VCaP (cell line): ENCODE data around the gene PARP1.
A peak's percentile ranks its signal among the peaks of the same experiment; 100 is the strongest.

Experiments
- H3K27ac ChIP-seq: fragments of 450-650 bp; 2 replicates; pipeline ENCODE4 v1.5.1; 2017
- TF ChIP-seq, protein P1 (sequence below): fragments of 450-650 bp; conservative IDR thresholded peaks from 2 replicates; pipeline ENCODE4 v1.5.1; 2017; ENCODE audit warnings: mild to moderate bottlenecking, moderate library complexity

Gene PARP1

GRCh38 chr1:226397011-226397926, 10.6 kb downstream of the PARP1 start:
- TF ChIP-seq, protein P1, sequence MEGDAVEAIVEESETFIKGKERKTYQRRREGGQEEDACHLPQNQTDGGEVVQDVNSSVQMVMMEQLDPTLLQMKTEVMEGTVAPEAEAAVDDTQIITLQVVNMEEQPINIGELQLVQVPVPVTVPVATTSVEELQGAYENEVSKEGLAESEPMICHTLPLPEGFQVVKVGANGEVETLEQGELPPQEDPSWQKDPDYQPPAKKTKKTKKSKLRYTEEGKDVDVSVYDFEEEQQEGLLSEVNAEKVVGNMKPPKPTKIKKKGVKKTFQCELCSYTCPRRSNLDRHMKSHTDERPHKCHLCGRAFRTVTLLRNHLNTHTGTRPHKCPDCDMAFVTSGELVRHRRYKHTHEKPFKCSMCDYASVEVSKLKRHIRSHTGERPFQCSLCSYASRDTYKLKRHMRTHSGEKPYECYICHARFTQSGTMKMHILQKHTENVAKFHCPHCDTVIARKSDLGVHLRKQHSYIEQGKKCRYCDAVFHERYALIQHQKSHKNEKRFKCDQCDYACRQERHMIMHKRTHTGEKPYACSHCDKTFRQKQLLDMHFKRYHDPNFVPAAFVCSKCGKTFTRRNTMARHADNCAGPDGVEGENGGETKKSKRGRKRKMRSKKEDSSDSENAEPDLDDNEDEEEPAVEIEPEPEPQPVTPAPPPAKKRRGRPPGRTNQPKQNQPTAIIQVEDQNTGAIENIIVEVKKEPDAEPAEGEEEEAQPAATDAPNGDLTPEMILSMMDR: no peak

GRCh38 chr1:226395753-226396152, 12.1 kb downstream of the PARP1 start:
- TF ChIP-seq, protein P1: no peak
- H3K27ac ChIP-seq: no peak overlapping the region

More at GRCh38 chr1:226397011-226397926, 10.6 kb downstream of the PARP1 start:
- H3K27ac ChIP-seq: peak overlapping the region; percentile 89; the same call in 1 of the 2 replicates

GRCh38 chr1:226394462-226394861, 13.4 kb downstream of the PARP1 start:
- TF ChIP-seq, protein P1: no peak
- no peak overlapping the region for H3K27ac ChIP-seq

- TF ChIP-seq, protein P1: no peak
- no peak overlapping the region for H3K27ac ChIP-seq
Observed at GRCh38 chr1:226390681-226391080, 17.2 kb downstream of the PARP1 start.

- TF ChIP-seq, protein P1: no peak
- no peak overlapping the region for H3K27ac ChIP-seq
Observed at GRCh38 chr1:226388131-226388530, 19.8 kb downstream of the PARP1 start.

- TF ChIP-seq, protein P1: no peak
- H3K27ac ChIP-seq: no peak overlapping the region
Observed at GRCh38 chr1:226384717-226385116, 23.2 kb downstream of the PARP1 start.

DNA sequence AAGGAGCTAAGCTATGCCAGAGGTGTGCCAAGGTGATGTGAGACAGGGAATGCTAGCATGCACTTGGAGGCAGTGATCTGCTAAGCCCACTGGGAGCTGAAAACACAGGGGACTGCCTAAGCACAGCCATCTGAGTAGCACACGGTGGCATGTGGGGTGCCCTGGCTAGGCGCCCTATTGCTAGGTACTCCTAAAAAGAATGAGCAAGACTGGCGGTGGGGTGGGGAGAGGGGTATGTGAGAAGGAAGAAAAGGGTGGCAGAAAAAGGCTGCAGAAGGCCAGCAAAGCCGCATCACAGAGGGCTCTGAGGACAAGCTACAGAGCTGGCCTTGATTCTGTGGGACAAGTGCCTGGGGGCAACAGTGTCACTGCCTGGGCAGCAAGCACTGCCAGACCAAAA, 23.9 kb downstream of the PARP1 start:
- H3K27ac ChIP-seq: no peak overlapping the region
- TF ChIP-seq, protein P1: no peak
